GM21737 (cell line): Measurements from ENCODE around the gene DAB2IP.

Experiments used
- ATAC-seq: cut with Tn5 transposase; IDR thresholded peaks from one replicate; pipeline ENCODE4 v1.9.1; 2021; ENCODE audit warnings: mild to moderate bottlenecking, moderate library complexity; ENCODE audit not compliant: unreplicated experiment

The DAB2IP gene

GRCh38 chr9:121813519-121814210 is 162.2 kb downstream of the DAB2IP start:
- ATAC-seq, result no peak

DNA sequence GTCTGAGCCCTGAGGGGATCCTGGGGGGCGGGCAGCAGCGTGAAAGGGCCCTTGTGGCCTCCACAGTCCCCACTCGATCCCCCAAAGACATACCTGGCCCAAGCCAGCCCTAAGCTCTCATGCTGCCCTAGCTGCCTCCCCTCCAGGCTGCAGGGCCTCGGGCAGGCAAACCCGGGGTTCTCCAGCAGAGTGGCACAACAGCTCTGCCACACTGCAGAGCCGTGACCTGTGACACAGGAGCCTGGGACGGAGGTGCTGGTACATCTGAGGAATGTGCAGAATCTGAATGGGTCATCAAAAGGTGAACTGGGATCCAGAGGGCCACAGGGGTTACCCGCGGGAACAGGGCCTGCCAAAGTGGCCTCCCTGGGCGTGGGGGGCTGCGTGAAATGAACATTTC is 163.2 kb downstream of the DAB2IP start:
- no peak for ATAC-seq

DNA sequence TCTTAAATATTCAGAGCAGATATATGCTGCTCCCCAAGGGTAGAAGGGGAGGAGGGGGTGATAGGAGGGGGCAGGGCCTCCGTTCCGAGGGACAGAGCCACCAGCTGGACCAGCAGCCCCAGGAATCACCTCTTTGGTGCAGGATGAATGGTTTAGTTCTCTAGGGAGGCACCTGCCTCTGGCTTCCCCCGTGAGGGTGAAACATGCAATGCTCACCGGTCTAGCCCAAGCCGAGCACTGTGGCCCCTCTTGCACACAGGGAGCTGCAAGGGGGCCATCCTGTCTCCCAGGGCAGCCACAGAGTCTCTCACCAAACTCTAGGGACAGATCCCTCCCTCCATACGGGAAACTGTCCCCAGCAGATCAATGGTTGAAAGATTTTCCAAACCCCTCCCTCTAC is 163.7 kb downstream of the DAB2IP start:
- no peak for ATAC-seq

DNA sequence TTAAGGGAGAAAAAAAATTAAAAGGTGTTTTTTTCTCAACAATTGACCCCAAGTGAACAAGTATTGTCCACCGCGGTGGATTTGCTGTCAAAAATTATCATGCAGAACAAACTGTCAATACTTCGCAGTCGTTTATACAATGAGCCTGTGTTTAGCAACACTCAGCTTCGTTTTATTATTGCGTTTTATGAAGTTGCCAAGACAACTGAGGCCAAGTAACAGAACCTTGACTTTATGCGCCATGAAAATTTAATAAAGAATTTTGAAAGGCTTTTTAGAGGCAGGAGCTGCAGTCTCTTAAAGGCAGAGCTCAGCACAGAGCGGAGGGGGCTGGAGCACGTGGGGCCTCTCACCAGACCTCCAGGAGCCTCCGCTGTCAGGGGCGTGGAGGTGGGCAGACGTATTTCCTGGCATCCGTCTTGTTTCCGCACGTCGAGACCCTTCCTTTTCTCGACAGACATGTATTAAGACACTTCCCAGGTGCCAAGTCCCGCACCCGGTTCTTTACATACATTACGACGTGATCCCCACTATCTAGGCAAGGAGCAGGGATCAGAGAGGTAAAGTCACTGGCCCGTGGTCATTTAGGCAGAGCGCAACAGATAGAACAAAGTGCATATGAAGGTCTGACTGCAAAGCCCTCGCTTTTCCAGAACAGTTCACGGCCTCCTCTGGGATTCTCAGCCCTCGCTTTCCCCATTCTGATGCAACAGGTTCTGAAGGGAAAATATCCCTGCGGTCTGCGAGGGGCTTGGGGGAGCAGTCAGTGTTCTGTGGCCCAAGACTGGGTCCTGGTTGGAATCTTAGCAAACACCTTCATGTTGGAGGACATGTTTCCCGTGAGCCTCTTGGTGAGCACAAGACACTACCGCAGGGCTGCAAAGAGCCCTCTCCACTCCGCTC is 164.4 kb downstream of the DAB2IP start:
- ATAC-seq, result no peak

- ATAC-seq, result no peak
These were observed 165.0 kb downstream of the DAB2IP start for GRCh38 chr9:121816449-121816817.

DNA sequence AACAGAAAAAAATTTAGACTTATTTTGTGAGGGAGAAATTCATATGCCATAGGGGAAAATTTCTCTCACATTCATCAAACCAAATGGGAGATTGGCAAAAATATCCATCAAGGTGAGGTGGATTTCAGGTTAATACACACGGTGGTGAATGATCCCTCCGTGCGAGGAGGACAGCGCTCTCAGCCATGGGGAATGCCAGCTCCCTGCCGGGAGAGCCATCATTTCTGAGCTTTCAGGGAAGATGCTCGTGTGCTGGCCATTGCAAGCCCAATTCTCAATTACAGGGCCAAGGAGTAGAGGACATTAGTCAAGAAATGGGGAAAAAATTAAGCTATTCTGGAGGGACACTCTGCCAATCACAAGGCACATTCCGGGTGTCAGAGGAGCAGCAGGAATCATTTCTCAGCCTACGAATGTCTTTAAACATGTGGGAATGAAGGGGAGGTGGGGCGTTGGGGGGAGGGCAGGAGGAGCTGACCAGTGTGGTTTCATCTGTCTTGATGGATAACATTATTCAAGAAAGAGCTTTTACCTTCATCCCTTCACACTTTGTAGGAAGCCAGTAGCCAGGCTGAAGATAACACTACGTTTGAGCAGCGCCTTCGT is 165.5 kb downstream of the DAB2IP start:
- ATAC-seq, result no peak

DNA sequence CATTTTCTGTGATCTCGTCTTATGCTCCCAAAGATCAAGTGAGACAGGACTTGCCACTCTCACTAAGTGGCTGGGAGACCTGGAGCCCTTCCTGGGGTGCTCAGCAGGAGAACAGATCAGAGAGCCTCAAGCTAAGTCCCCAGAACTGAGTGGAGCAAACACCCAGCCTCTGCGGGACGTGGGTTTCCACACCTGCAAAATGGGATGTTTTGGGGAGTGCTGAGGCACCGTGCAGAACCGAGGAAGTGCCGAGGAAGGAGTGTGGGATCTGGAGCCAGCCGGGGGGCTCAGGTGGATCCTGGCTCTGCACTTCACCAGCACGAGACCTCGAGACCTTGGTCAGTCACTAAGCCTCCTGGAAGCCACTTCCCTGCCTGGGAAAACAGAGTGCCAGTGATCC is 166.0 kb downstream of the DAB2IP start:
- ATAC-seq, result no peak

DNA sequence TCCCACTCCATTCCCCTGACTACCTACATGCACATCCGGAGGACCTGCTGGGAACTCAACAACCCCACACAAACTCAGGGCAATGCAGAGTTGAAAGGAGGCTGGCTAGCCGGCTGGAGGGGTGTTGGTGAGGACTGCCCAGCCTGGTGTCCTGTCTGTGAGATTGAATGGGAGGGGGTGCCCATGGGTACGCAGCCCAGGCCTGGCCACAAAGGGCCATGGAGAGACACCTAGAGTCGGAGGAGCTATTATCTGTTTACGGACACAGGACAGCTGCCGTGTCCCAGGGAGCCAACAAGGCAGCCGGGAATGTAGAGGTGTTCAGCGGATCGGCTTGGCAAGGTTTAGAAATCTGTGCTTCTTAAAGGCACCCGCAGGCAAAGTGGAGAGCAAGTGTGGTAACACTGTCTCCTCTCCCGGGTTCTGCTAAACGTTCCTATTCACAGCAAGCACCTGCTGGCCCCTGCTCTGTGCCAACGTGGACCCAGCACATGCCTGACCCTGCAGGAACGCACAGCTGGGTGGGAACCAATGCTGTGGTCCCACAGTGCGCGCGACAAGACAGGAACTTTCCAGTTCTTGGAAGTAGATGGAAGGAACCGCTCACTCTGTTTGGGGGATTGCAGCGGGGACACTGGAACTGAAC is 166.7 kb downstream of the DAB2IP start:
- no peak for ATAC-seq

DNA sequence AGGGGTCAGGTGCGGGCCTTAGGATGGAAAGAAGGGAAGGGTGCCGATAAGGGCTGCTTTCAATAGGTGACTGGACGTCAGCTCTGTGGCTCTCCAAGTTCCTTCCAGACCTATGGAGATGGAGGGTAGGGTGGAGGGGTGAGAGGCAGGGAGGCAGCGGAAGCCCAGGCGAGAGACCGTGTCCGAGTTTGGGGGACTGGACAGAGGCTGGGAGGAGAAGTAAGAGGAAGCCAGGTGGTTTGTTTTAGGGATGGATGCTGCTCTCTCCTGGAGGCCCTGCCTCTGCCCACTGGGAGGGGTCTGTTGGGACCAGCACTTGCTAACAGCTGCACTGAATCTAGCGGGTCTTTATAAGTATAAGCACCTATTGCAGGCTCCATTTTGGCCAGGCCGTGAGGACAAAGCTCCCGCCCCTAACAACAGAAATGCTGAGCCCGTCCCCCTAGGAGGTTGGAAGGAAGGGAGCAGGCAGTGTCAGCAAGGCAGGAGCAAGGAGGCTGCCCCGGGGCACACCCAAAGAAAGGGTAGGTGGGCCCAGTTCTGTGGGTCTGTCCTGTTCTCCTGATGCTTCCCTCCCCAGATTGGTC is 167.5 kb downstream of the DAB2IP start:
- no peak for ATAC-seq

DNA sequence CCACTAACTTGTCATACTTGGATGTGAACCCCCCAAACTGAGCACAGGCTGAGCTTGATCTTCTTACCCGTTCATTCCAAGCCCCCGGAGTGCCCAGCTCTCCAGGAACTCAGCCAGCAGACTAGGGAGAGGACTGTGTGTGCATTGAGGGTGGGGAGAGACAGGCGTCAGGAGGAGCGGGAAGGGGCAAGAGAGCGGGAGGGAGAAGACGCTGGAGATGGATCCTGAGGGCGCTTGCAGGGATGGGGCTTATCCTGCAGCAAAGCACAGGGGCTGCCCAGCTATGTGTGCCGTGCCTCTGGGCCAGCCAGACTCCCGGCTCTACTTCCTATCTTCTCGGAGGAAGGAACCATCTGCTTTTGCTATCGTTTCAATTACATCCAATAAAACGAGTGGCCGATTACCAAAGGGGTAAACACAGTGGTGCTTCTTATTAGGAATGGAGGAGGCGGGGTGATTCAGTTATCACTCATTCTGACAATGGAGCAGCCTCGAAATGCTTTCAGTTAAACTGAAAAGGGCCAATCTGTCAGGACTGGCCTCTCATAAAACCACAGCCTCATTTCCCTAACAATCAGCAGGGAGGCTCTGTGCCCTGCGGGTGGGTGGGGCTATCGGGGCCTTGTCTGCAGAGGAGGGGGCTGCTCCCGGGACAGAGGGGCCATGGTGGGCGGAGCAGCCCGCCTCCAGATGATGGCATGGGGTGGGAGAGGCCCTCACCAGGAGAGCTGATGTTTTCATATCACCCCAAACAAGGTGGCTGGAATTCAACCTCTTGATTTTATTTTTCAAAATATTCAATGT is 168.2 kb downstream of the DAB2IP start:
- ATAC-seq, result no peak

DNA sequence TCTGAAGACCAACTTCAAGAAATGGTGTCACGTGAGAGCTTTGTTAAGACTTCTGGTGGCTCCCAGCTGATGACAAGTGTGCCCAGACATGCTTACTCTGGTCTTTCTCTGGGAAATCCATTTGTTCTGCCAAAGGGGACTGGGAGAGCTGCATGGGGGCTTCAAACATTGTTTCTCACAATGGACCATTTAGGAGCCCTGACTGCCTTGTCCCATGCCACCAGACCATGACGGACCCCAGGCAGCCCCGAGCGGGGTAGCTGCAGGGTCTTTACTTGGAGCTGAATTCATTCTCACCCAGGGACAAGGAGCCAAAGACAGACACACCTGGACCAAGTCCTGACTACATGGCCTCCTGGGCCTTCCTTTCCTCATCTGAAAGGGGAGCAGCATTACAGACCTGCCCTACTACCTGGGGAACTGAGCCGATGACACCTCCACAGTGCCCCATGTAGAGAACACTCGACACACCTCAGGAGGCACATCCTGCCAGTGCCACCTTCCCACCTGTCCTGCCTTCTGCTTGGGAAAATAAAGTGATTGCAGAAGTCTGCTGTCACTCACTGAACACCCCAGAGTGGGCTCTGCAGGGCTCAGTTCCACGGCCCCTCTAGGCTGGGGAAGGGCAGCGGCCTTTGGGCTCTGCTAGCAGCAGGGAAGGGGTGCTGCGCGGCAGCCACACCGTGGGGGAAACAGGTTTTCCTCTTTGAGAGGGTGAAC is 169.0 kb downstream of the DAB2IP start:
- ATAC-seq, result no peak

DNA sequence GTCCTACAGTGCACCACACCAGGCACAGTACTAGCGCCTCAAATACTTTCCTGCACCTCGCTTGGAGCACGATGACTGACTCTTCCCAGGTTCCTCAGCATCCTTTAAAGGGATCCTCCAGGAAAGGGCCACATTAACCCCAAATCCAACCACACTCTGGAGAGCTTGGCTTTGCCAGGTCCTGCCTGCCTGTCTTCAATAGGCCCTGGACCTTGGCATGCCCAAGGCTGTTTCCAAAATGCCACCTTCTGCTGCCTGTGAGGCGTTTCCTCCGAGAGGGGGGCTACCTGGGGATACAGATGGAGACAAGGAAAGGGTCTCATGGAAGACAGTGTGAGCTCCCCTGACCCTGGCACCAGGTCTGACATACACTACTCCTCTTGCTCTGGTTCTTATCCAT is 169.9 kb downstream of the DAB2IP start:
- no peak for ATAC-seq

GRCh38 chr9:121822093-121823085 is 171.0 kb downstream of the DAB2IP start:
- no peak for ATAC-seq

- no peak for ATAC-seq
These were observed 172.2 kb downstream of the DAB2IP start for GRCh38 chr9:121823451-121824169.

DNA sequence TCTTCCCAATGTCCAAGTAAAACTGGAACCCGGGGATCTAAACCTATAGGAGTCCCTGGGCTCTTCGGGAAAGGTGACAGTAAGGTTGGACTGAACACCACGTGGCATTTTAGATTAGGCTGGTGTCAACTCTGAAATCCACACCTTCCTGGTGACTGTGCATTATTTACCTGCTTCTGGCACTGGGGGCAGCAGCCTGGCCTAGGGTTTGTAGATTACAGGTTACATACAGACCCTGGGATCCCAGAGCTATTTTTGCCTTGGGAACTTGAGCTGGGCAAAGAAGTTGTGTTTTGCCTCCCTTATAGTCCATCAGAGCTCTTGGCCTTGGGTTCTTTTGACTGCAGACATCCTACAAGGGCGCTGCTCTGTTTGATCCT is 173.2 kb downstream of the DAB2IP start:
- ATAC-seq, result no peak

DNA sequence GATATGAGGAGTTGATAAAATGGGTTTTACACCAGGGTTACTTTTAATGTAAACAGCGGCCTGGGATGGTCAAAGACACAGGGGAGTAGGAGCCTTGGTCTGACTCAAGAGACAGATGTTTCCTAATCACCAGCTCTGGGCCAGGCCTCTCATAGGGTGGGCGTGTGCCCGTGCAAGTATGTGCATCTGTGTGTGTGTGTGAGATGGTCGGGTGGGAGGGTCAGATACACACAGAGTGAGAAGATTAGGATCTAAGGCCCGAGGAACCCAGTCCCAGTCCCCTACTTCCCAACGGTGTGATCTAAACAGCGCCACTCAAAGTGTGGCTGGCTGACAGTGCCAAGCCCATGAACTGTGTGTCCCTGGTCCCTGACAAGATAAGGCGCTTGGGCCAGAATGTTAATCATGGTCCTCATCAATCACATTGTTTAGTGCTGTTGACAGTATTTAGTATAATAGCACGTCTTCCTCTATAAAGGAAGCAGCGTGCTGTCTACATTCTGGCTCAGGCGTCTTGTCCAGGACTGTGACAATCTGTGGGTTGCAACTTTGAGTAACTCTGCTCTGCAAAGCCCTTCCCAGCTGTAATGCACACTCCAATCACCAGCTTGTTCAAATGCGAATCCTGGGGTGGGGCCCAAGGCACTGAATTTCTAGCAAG is 173.7 kb downstream of the DAB2IP start:
- no peak for ATAC-seq

- no peak for ATAC-seq
These were observed 175.3 kb downstream of the DAB2IP start for GRCh38 chr9:121826711-121827110.
